HUES48 (cell line): ENCODE measurements around the gene PINLYP.

Source experiments
- H3K27ac ChIP-seq: one replicate; pipeline ENCODE4 v1.7.0; 2013; ENCODE audit warnings: low read depth, low read length, inconsistent platforms
- H3K27me3 ChIP-seq: 2 replicates; pipeline ENCODE4 v1.6.1; 2013; ENCODE audit warnings: mild to moderate bottlenecking, low read length; ENCODE audit not compliant: control insufficient read depth, insufficient read depth
- H3K36me3 ChIP-seq: 2 replicates; pipeline ENCODE4 v1.6.1; 2013; ENCODE audit warnings: low read length; ENCODE audit not compliant: control insufficient read depth, insufficient read depth
- H3K4me1 ChIP-seq: 2 replicates; pipeline ENCODE4 v1.6.1; 2013; ENCODE audit warnings: mild to moderate bottlenecking, low read length; ENCODE audit not compliant: control insufficient read depth, insufficient read depth
- H3K4me3 ChIP-seq: 2 replicates; pipeline ENCODE4 v1.5.1; 2013; ENCODE audit warnings: mild to moderate bottlenecking, low read depth, low read length
- H3K9ac ChIP-seq: 2 replicates; pipeline ENCODE4 v1.6.1; 2013; ENCODE audit warnings: mild to moderate bottlenecking, low read depth, low read length, moderate library complexity
- H3K9me3 ChIP-seq: 2 replicates; pipeline ENCODE4 v1.6.1; 2013; ENCODE audit warnings: low read length; ENCODE audit not compliant: control insufficient read depth, insufficient read depth

PINLYP gene

DNA sequence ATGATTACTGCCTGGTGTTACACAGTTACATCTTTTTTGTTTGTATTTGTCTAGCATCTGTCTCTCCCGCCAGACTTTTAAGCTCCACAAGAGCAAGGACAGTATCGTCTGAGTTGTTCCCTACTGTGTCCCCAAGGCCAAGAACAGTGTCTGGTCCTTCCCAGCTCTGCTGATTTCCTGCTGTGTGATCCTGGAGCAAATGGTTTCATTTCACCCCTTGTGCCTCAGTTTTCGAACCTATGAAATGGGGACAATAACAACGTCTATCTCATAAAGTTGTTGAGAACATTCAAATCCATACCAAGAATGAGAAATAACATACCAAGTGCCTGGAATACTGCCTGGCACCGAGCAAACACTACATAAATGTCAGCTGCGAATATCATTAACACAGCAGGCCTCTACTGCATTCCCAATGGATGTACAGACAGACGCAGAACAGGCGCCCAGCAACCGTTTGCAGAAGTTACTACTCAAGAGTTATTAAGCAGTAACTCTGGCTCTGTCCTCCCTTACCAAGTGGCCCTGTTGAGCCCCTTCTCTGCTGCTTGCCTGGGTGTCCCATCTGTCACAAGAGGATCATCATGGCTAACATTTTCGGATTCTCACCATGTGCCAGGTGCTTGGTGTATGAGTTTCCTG, 11.7 kb upstream of the PINLYP start:
- Histone ChIP-seq H3K4me1 (no peaks in the 10 kb centered on the region), H3K9ac (no peak overlapping the region), H3K36me3 (peaks cover 16% of the 10 kb centered on the region; the same call in 1 of the 2 replicates), H3K27me3 (no peaks in the 10 kb centered on the region), H3K4me3 (no peak overlapping the region), H3K27ac (no peak overlapping the region), H3K9me3 (no peaks in the 10 kb centered on the region)

GRCh38 chr19:43564800-43565199, 10.8 kb upstream of the PINLYP start:
- Histone ChIP-seq H3K9me3 (no peaks in the 10 kb centered on the region), H3K36me3 (peaks cover 14% of the 10 kb centered on the region; the same call in 1 of the 2 replicates), H3K4me1 (no peaks in the 10 kb centered on the region), H3K9ac (no peak overlapping the region), H3K4me3 (no peak overlapping the region), H3K27ac (no peak overlapping the region), H3K27me3 (no peaks in the 10 kb centered on the region)

GRCh38 chr19:43569657-43570056, 5.9 kb upstream of the PINLYP start:
- Histone ChIP-seq H3K9ac (no peak overlapping the region), H3K36me3 (peaks cover 10% of the 10 kb centered on the region), H3K27ac (no peak overlapping the region), H3K27me3 (no peaks in the 10 kb centered on the region), H3K4me3 (no peak overlapping the region), H3K4me1 (peaks cover 2% of the 10 kb centered on the region; the same call in 1 of the 2 replicates), H3K9me3 (no peaks in the 10 kb centered on the region)

GRCh38 chr19:43570174-43570791, 5.3 kb upstream of the PINLYP start:
- H3K36me3 ChIP-seq: peaks cover 10% of the 10 kb centered on the region
- peaks cover 6% of the 10 kb centered on the region; the same call in 1 of the 2 replicates for H3K4me1 ChIP-seq
- H3K9me3 ChIP-seq: no peaks in the 10 kb centered on the region
- H3K9ac ChIP-seq: no peak overlapping the region
- H3K27ac ChIP-seq: no peak overlapping the region
- no peak overlapping the region for H3K4me3 ChIP-seq
- H3K27me3 ChIP-seq: no peaks in the 10 kb centered on the region

GRCh38 chr19:43572171-43572588, 3.4 kb upstream of the PINLYP start:
- Histone ChIP-seq H3K36me3 (peaks cover 10% of the 10 kb centered on the region), H3K27me3 (no peaks in the 10 kb centered on the region), H3K9ac (no peak overlapping the region), H3K4me3 (no peak overlapping the region), H3K4me1 (peaks cover 11% of the 10 kb centered on the region; the same call in 1 of the 2 replicates), H3K27ac (no peak overlapping the region), H3K9me3 (no peaks in the 10 kb centered on the region)

- Histone ChIP-seq H3K27ac (peak overlapping the region; percentile 43), H3K4me1 (peaks cover 11% of the 10 kb centered on the region; the same call in 1 of the 2 replicates), H3K36me3 (peaks cover 10% of the 10 kb centered on the region), H3K9me3 (no peaks in the 10 kb centered on the region), H3K4me3 (peak overlapping the region; percentile 82), H3K27me3 (no peaks in the 10 kb centered on the region), H3K9ac (peak overlapping the region; percentile 62)
These were observed 1.0 kb upstream of the PINLYP start for GRCh38 chr19:43574424-43575155.

GRCh38 chr19:43575955-43576878, 616 bp downstream of the PINLYP start:
- H3K4me3 ChIP-seq: peak overlapping the region; percentile 42
- H3K27me3 ChIP-seq: no peaks in the 10 kb centered on the region
- peak overlapping the region; percentile 46 for H3K27ac ChIP-seq
- peaks cover 11% of the 10 kb centered on the region; the same call in 1 of the 2 replicates for H3K4me1 ChIP-seq
- no peaks in the 10 kb centered on the region for H3K9me3 ChIP-seq
- H3K9ac ChIP-seq: 0 out of 2 replicates have a peak overlapping the region, but pooled peaks have one; percentile 2
- H3K36me3 ChIP-seq: peaks cover 10% of the 10 kb centered on the region

- Histone ChIP-seq H3K9me3 (no peaks in the 10 kb centered on the region), H3K9ac (no peak overlapping the region)
These were observed 3.2 kb downstream of the PINLYP start for GRCh38 chr19:43578787-43579186.

DNA sequence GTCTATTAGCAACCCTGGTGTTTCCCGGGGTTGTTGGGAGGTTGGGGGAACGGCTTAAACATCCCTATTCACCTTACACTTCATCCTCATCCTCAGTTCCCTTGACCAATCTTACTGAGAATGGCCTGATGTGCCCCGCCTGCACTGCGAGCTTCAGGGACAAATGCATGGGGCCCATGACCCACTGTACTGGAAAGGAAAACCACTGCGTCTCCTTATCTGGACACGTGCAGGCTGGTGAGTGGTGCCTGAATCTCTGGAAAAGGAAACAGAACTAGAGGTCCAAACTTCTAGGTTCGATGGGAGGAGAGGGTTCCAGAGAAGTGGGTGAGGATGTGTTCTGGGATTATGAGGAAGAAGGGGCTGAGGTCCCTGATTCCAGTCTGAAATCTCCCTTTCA, 5.9 kb downstream of the PINLYP start:
- Histone ChIP-seq H3K9me3 (no peaks in the 10 kb centered on the region), H3K4me3 (no peak overlapping the region), H3K36me3 (peaks cover 4% of the 10 kb centered on the region), H3K4me1 (0 out of 2 replicates have a peak, but pooled peaks cover 4% of the 10 kb centered on the region), H3K27ac (no peak overlapping the region), H3K27me3 (no peaks in the 10 kb centered on the region), H3K9ac (no peak overlapping the region)

More at GRCh38 chr19:43578787-43579186, 3.2 kb downstream of the PINLYP start:
- Histone ChIP-seq H3K27me3 (no peaks in the 10 kb centered on the region), H3K36me3 (0 out of 2 replicates have a peak, but pooled peaks cover 3% of the 10 kb centered on the region), H3K4me1 (peaks cover 11% of the 10 kb centered on the region; the same call in 1 of the 2 replicates), H3K4me3 (no peak overlapping the region), H3K27ac (no peak overlapping the region)

GRCh38 chr19:43582495-43582894, 6.9 kb downstream of the PINLYP start:
- Histone ChIP-seq H3K9ac (no peak overlapping the region), H3K4me1 (no peaks in the 10 kb centered on the region), H3K27me3 (no peaks in the 10 kb centered on the region), H3K27ac (no peak overlapping the region), H3K36me3 (peaks cover 7% of the 10 kb centered on the region), H3K4me3 (no peak overlapping the region), H3K9me3 (no peaks in the 10 kb centered on the region)
